ENCODE results near the gene MRTFB. TPM values are rescaled to one million over a fixed set of nuclear protein-coding genes. Genes with fewer than 3 reads are reported as not detected.
A peak's percentile ranks its signal among the peaks of the same experiment; 100 is the strongest.

The MRTFB gene
- total RNA-seq, 2 experiments from 2014 or later: 18.0 to 19.4 TPM

- no peaks in the 10 kb centered on the region for H3K36me3 ChIP-seq (ENCODE audit: insufficient read depth, low read length)
- DNase-seq (peak in 2 of 14 experiments; percentile 20 to 44), ATAC-seq (ENCODE audit: poor library complexity) (peak; percentile 22)
- Mint-ChIP-seq H3K4me1 (ENCODE audit: low read depth) (peaks cover 73% of the 10 kb centered on the region), H3K4me3 (peak overlapping the region; percentile 43), H3K27ac (peak overlapping the region; percentile 83), H3K27me3 (no peaks in the 10 kb centered on the region), H3K9me3 (no peaks in the 10 kb centered on the region), H3K36me3 (ENCODE audit: low read depth) (no peaks in the 10 kb centered on the region)
- H3K27ac ChIP-seq (ENCODE audit: low read depth in 1 of 2, low read length in 2 of 2): no peak overlapping the region
- no peaks in the 10 kb centered on the region for H3K9me3 ChIP-seq (ENCODE audit: control insufficient read depth in 1 of 2, insufficient read depth in 1 of 2, low read length in 2 of 2)
- peaks cover 12% of the 10 kb centered on the region for H3K4me1 ChIP-seq (ENCODE audit: insufficient read depth, low read length)
- no peaks in the 10 kb centered on the region for H3K27me3 ChIP-seq (ENCODE audit: control insufficient read depth in 1 of 2, insufficient read depth in 2 of 2, low read length in 2 of 2)
- POLR2A ChIA-PET: no interaction called here
- intact Hi-C loops (cut with DNase I, micrococcal nuclease): no loop called here
- H3K4me3 ChIP-seq (ENCODE audit: low read length): no peak overlapping the region
- no peak for TF ChIP-seq CTCF (IDR thresholded peaks at IDR 0.05)
- CTCF ChIA-PET: no interaction called here
Observed at GRCh38 chr16:14194721-14195120, 123.6 kb downstream of the MRTFB start.

- no peak overlapping the region for H3K27ac ChIP-seq (ENCODE audit: low read depth in 1 of 2, low read length in 2 of 2)
- no peak overlapping the region for H3K4me3 ChIP-seq (ENCODE audit: low read length)
- DNase-seq (peak in 1 of 14 experiments; percentile 20), ATAC-seq (ENCODE audit: poor library complexity) (no peak)
- no peak overlapping the region for H3K4me3 Mint-ChIP-seq
- no peaks in the 10 kb centered on the region for H3K27me3 ChIP-seq (ENCODE audit: control insufficient read depth in 1 of 2, insufficient read depth in 2 of 2, low read length in 2 of 2)
- H3K36me3 Mint-ChIP-seq (ENCODE audit: low read depth): no peaks in the 10 kb centered on the region
- peaks cover 12% of the 10 kb centered on the region for H3K4me1 ChIP-seq (ENCODE audit: insufficient read depth, low read length)
- no peaks in the 10 kb centered on the region for H3K9me3 Mint-ChIP-seq
- no peak for TF ChIP-seq CTCF (IDR thresholded peaks at IDR 0.05)
- POLR2A ChIA-PET: interaction anchor here (0.7 to 1.6 kb wide), 2 partner anchors 10 to 109 kb away, joined by 3 to 7 read pairs; no protein-coding TSS in a partner anchor
- intact Hi-C loops (cut with DNase I, micrococcal nuclease): no loop called here
- peak overlapping the region; percentile 83 for H3K27ac Mint-ChIP-seq
- no peaks in the 10 kb centered on the region for H3K27me3 Mint-ChIP-seq
- no peaks in the 10 kb centered on the region for H3K36me3 ChIP-seq (ENCODE audit: insufficient read depth, low read length)
- peaks cover 63% of the 10 kb centered on the region for H3K4me1 Mint-ChIP-seq (ENCODE audit: low read depth)
- CTCF ChIA-PET: no interaction called here
- no peaks in the 10 kb centered on the region for H3K9me3 ChIP-seq (ENCODE audit: control insufficient read depth in 1 of 2, insufficient read depth in 1 of 2, low read length in 2 of 2)
Observed at GRCh38 chr16:14196011-14196410, 124.9 kb downstream of the MRTFB start.

GRCh38 chr16:14196539-14196938, 125.4 kb downstream of the MRTFB start:
- Mint-ChIP-seq H3K27me3 (no peaks in the 10 kb centered on the region), H3K27ac (peak overlapping the region; percentile 83), H3K4me1 (ENCODE audit: low read depth) (peaks cover 63% of the 10 kb centered on the region), H3K4me3 (peak overlapping the region; percentile 17), H3K9me3 (no peaks in the 10 kb centered on the region), H3K36me3 (ENCODE audit: low read depth) (no peaks in the 10 kb centered on the region)
- no peaks in the 10 kb centered on the region for H3K27me3 ChIP-seq (ENCODE audit: control insufficient read depth in 1 of 2, insufficient read depth in 2 of 2, low read length in 2 of 2)
- no peak overlapping the region for H3K27ac ChIP-seq (ENCODE audit: low read depth in 1 of 2, low read length in 2 of 2)
- H3K4me1 ChIP-seq (ENCODE audit: insufficient read depth, low read length): peaks cover 12% of the 10 kb centered on the region
- intact Hi-C loops (cut with DNase I, micrococcal nuclease): no loop called here
- H3K9me3 ChIP-seq (ENCODE audit: control insufficient read depth in 1 of 2, insufficient read depth in 1 of 2, low read length in 2 of 2): no peaks in the 10 kb centered on the region
- TF ChIP-seq CTCF (IDR thresholded peaks at IDR 0.05): no peak
- CTCF ChIA-PET: interaction anchor here (0.9 kb wide), 1 partner anchor 9 kb away, joined by 4 read pairs; no protein-coding TSS in a partner anchor
- ATAC-seq (ENCODE audit: poor library complexity) (peak; percentile 76), DNase-seq (peak in 4 of 14 experiments; percentile 12 to 34 (median 20))
- POLR2A ChIA-PET: interaction anchor here (0.7 to 1.6 kb wide), 2 partner anchors 10 to 109 kb away, joined by 3 to 7 read pairs; no protein-coding TSS in a partner anchor
- no peaks in the 10 kb centered on the region for H3K36me3 ChIP-seq (ENCODE audit: insufficient read depth, low read length)
- no peak overlapping the region for H3K4me3 ChIP-seq (ENCODE audit: low read length)
